GM18520 (cell line): ENCODE measurements around the gene TNKS1BP1.
"Not testable (repeated sequence)": the region's sequence is repeated elsewhere in the genome, so short reads cannot be mapped to it uniquely, and the experiment has no call there.

Experiments used
- ATAC-seq: cut with Tn5 transposase; IDR thresholded peaks from one replicate; pipeline ENCODE4 v1.9.1; 2021; ENCODE audit not compliant: unreplicated experiment

TNKS1BP1 gene

GRCh38 chr11:57356268-57356667 lies 31.5 kb upstream of the TNKS1BP1 start:
- no peak for ATAC-seq

- no peak for ATAC-seq
Measured at GRCh38 chr11:57354699-57355098, 29.9 kb upstream of the TNKS1BP1 start.

- ATAC-seq, result no peak
Measured at GRCh38 chr11:57353852-57354251, 29.1 kb upstream of the TNKS1BP1 start.

GRCh38 chr11:57353446-57353845 lies 28.7 kb upstream of the TNKS1BP1 start:
- ATAC-seq, result no peak

GRCh38 chr11:57353036-57353435 lies 28.3 kb upstream of the TNKS1BP1 start:
- no peak for ATAC-seq

- ATAC-seq, result no peak
Measured at GRCh38 chr11:57349491-57350274, 24.9 kb upstream of the TNKS1BP1 start.

GRCh38 chr11:57348636-57349313 lies 24.0 kb upstream of the TNKS1BP1 start:
- ATAC-seq, result no peak

- no peak for ATAC-seq
Measured at GRCh38 chr11:57348052-57348451, 23.3 kb upstream of the TNKS1BP1 start.

- ATAC-seq, result no peak
Measured at GRCh38 chr11:57347336-57347735, 22.6 kb upstream of the TNKS1BP1 start.

GRCh38 chr11:57345555-57346211 lies 20.9 kb upstream of the TNKS1BP1 start:
- no peak for ATAC-seq

- no peak for ATAC-seq
Measured at GRCh38 chr11:57344826-57345225, 20.1 kb upstream of the TNKS1BP1 start.

- no peak for ATAC-seq
Measured at GRCh38 chr11:57343825-57344224, 19.1 kb upstream of the TNKS1BP1 start.

- no peak for ATAC-seq
Measured at GRCh38 chr11:57342702-57343101, 17.9 kb upstream of the TNKS1BP1 start.

- ATAC-seq, result peak; percentile 64
Measured at GRCh38 chr11:57341250-57341808, 16.6 kb upstream of the TNKS1BP1 start.

GRCh38 chr11:57340039-57340615 lies 15.4 kb upstream of the TNKS1BP1 start:
- no peak for ATAC-seq

GRCh38 chr11:57339328-57339727 lies 14.6 kb upstream of the TNKS1BP1 start:
- no peak for ATAC-seq

GRCh38 chr11:57338142-57338541 lies 13.4 kb upstream of the TNKS1BP1 start, which contains the start of gene P2RX3:
Gene P2RX3, plus strand, starts transcription at chr11:57338352. Its CDS starts 199 bp downstream, at chr11:57338551.
- ATAC-seq, result no peak

- not testable (repeated sequence) for ATAC-seq
Measured at GRCh38 chr11:57336856-57337255, 12.1 kb upstream of the TNKS1BP1 start.

GRCh38 chr11:57336111-57336666 lies 11.4 kb upstream of the TNKS1BP1 start:
- no peak for ATAC-seq

- ATAC-seq, result peak; percentile 98
Measured at GRCh38 chr11:57335343-57336110, 10.8 kb upstream of the TNKS1BP1 start, which contains the start of gene SSRP1. Gene SSRP1, minus strand, starts transcription at chr11:57335892. Its CDS starts 771 bp downstream, at chr11:57335121.
